ENCODE measurements around the gene SRPK2.

Gene SRPK2

GRCh38 chr7:105153531-105153930 is 235.2 kb downstream of the SRPK2 start:
- TF ChIP-seq POLR2A (IDR thresholded peaks at IDR 0.05; ENCODE audit: low read depth, low read length), result no peak
- no peak for DNase-seq (ENCODE audit: insufficient read length, low spot score)
- FAIRE-seq, result no peak

DNA sequence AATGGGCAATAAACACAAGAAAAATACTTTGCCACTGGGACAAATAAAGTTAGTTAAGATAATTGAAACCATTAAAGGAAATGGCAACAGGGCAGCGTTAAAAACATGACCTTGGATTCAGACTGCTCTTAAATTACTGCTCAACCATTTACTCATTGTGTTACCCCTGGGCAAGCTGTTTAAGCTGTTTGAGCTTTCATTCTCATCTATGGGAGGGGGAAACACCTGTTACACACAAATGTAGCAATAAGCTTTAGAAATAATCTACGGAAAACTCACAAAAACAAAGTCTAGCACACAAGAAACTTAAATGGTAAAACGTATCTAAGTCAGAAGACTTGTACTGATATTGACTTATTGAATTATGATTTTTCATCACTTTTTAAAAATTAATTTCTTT is 237.6 kb downstream of the SRPK2 start:
- DNase-seq (ENCODE audit: insufficient read length, low spot score) (no peak), FAIRE-seq (no peak)
- no peak for TF ChIP-seq POLR2A (IDR thresholded peaks at IDR 0.05; ENCODE audit: low read depth, low read length)

DNA sequence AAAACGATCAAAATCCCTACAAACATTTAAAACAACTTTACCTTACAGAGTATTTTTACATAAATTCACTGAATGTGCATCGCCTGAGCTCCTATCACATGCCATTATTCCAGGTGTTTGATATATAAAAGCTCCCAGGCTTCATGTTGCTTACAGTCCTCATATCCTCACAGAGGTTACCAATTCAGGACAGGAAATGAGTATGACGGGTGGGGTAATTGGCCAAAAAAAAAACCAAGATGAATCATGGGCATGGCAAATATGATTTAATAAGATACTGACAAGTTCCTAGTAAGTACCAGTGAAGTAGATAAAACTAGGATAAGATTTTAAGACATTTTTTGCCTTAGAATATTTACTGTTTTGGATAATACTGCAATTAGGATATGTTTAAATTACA is 238.9 kb downstream of the SRPK2 start:
- DNase-seq (ENCODE audit: insufficient read length, low spot score) (peak; percentile 47), FAIRE-seq (peak; percentile 27)
- no peak for TF ChIP-seq POLR2A (IDR thresholded peaks at IDR 0.05; ENCODE audit: low read depth, low read length)

- TF ChIP-seq POLR2A (IDR thresholded peaks at IDR 0.05; ENCODE audit: low read depth, low read length), result no peak
Observed at GRCh38 chr7:105141068-105141467, 247.7 kb downstream of the SRPK2 start.

GRCh38 chr7:105139381-105139780 is 249.3 kb downstream of the SRPK2 start:
- FAIRE-seq, result no peak
- no peak for DNase-seq (ENCODE audit: insufficient read length, low spot score)
- TF ChIP-seq POLR2A (IDR thresholded peaks at IDR 0.05; ENCODE audit: low read depth, low read length), result no peak

More at GRCh38 chr7:105141068-105141467, 247.7 kb downstream of the SRPK2 start:
- DNase-seq (ENCODE audit: insufficient read length, low spot score) (peak; percentile 6), FAIRE-seq (no peak)

DNA sequence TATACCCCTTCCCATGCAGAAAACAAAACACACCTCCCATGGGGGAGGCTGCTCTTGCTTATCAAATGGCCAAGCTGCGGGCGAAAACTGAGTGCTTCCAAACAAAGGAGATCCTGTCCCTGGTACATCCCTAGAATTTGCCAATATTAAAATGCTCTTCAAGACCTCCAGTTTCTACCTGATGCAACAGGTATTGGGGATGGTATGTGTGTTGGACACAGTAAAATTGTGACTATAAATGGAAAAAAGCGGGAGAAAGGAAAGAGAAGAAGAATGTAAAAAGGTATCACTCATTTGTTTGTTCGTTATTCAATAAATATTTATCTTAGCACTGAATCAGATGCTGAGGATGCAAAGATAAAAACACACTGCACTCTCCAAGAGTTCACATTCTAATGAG is 250.8 kb downstream of the SRPK2 start:
- no peak for FAIRE-seq
- no peak for TF ChIP-seq POLR2A (IDR thresholded peaks at IDR 0.05; ENCODE audit: low read depth, low read length)

GRCh38 chr7:105136221-105136620 is 252.5 kb downstream of the SRPK2 start:
- no peak for FAIRE-seq
- DNase-seq (ENCODE audit: insufficient read length, low spot score), result no peak

More for the DNA sequence above, 250.8 kb downstream of the SRPK2 start:
- no peak for DNase-seq (ENCODE audit: insufficient read length, low spot score)

GRCh38 chr7:105133986-105134655 is 254.6 kb downstream of the SRPK2 start:
- FAIRE-seq (no peak), DNase-seq (ENCODE audit: insufficient read length, low spot score) (no peak)
- TF ChIP-seq POLR2A (IDR thresholded peaks at IDR 0.05; ENCODE audit: low read depth, low read length), result no peak

More at GRCh38 chr7:105136221-105136620, 252.5 kb downstream of the SRPK2 start:
- TF ChIP-seq POLR2A (IDR thresholded peaks at IDR 0.05; ENCODE audit: low read depth, low read length), result no peak

DNA sequence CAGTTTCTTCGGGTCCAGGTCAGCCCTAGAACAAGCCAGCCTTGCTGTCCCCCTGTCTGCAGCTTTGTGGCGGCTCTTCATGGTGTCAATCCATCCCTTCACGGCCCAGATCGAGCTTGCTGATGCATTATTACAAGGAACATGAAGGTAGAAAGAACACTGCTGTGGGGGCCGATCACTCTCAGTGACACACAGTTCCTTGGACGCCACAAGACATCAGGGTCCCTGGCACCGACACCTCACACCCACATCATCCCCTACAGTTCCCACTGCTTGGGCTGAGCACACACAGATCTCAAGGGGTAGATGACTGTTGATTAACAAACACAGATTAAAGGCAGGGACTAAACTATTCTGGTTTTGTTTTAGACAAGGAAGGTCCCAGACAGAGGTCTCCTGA is 255.4 kb downstream of the SRPK2 start:
- no peak for TF ChIP-seq POLR2A (IDR thresholded peaks at IDR 0.05; ENCODE audit: low read depth, low read length)
- FAIRE-seq, result no peak
- DNase-seq (ENCODE audit: insufficient read length, low spot score), result no peak

DNA sequence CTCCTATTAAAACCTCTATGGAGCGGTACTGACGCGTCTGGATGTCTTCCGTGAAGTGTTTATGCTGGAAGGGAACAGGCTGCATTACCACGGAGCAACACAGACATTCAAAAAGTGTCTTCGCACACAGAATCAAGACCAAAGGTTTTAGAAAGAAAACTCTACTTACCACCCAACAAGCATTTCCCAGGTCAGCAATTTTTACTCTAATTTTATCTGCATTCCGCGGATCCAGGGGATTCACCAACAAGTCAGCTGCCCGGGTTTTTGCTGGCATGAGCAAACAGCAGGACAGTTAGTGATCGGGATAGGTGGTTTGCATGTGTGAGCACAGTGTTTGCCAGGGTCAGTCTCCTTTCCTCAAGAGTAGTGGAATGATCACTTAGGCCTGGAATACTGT is 255.9 kb downstream of the SRPK2 start:
- TF ChIP-seq POLR2A (IDR thresholded peaks at IDR 0.05; ENCODE audit: low read depth, low read length), result no peak
- no peak for FAIRE-seq
- DNase-seq (ENCODE audit: insufficient read length, low spot score), result no peak

GRCh38 chr7:105132335-105132734 is 256.4 kb downstream of the SRPK2 start:
- DNase-seq (ENCODE audit: insufficient read length, low spot score) (no peak), FAIRE-seq (no peak)
- no peak for TF ChIP-seq POLR2A (IDR thresholded peaks at IDR 0.05; ENCODE audit: low read depth, low read length)

GRCh38 chr7:105131890-105132289 is 256.8 kb downstream of the SRPK2 start:
- no peak for TF ChIP-seq POLR2A (IDR thresholded peaks at IDR 0.05; ENCODE audit: low read depth, low read length)
- no peak for DNase-seq (ENCODE audit: insufficient read length, low spot score)
- no peak for FAIRE-seq

GRCh38 chr7:105131033-105131656 is 257.6 kb downstream of the SRPK2 start:
- no peak for TF ChIP-seq POLR2A (IDR thresholded peaks at IDR 0.05; ENCODE audit: low read depth, low read length)
- FAIRE-seq (no peak), DNase-seq (ENCODE audit: insufficient read length, low spot score) (no peak)

- no peak for FAIRE-seq
- DNase-seq (ENCODE audit: insufficient read length, low spot score), result no peak
- no peak for TF ChIP-seq POLR2A (IDR thresholded peaks at IDR 0.05; ENCODE audit: low read depth, low read length)
Observed at GRCh38 chr7:105130580-105130979, 258.1 kb downstream of the SRPK2 start.

DNA sequence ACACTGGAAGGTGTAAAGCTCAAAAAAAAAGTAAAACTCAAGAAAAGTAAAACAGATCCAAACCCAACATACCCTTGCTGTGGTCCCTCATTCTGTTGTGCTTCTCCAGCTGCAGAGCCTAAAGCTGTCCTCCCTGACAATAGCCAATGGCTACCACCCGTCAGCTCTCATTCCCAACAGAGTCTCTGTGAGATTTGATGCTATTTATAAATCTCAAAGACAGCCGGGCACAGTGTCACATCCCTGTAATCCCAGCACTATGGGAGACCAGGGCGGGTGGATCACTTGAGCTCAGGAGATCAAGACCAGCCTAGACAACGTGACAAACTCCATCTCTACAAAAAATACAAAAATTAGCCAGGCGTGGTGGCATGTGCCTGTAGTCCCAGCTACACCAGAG is 258.7 kb downstream of the SRPK2 start:
- DNase-seq (ENCODE audit: insufficient read length, low spot score) (no peak), FAIRE-seq (no peak)
- no peak for TF ChIP-seq POLR2A (IDR thresholded peaks at IDR 0.05; ENCODE audit: low read depth, low read length)

Data from H54 (cell line).